Measurements from ENCODE around the gene SLC17A7.

Gene SLC17A7

GRCh38 chr19:49475995-49476880 lies 34.9 kb upstream of the SLC17A7 start:
- TF ChIP-seq GATA3 (IDR thresholded peaks at IDR 0.05; ENCODE audit: low read depth, low read length) (no peak), GATA2 (IDR thresholded peaks at IDR 0.05; ENCODE audit: low read depth, low read length) (no peak)

DNA sequence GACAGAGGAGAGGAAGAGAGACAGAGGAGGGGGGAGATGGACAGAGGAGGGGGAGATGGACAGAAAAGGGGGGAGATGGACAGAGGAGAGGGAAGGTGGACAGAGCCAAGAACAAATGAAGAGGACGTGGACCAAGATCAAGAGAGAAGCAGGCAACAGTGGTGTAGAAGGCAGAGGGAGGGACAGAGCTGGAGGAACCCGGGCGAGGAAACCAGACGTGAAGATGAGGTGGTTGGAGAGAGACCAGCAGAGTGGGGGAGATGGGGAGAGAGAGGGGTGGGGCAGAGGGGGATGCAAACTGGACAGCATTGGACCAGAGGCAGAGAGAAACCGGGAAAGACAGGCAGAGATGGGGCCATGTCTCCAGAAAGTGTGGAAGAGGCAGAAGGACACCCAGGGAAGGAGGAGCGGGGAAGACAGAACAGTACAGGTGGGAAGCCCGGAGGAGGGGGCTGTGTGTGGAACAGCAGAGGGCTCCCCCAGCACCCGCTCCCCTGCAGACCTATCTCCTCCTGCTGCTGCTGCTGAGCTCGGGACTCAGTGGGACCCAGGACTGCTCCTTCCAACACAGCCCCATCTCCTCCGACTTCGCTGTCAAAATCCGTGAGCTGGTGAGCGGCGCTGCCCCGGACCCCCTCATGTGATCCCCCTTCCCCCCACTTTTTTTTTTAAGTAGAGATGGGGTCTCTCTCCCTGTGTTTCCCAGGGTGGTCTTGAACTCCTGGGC lies 34.0 kb upstream of the SLC17A7 start:
- TF ChIP-seq GATA3 (IDR thresholded peaks at IDR 0.05; ENCODE audit: low read depth, low read length) (no peak), GATA2 (IDR thresholded peaks at IDR 0.05; ENCODE audit: low read depth, low read length) (no peak)

GRCh38 chr19:49474542-49474924 lies 33.2 kb upstream of the SLC17A7 start:
- no peak for TF ChIP-seq GATA3 (IDR thresholded peaks at IDR 0.05; ENCODE audit: low read depth, low read length)
- no peak for TF ChIP-seq GATA2 (IDR thresholded peaks at IDR 0.05; ENCODE audit: low read depth, low read length)

DNA sequence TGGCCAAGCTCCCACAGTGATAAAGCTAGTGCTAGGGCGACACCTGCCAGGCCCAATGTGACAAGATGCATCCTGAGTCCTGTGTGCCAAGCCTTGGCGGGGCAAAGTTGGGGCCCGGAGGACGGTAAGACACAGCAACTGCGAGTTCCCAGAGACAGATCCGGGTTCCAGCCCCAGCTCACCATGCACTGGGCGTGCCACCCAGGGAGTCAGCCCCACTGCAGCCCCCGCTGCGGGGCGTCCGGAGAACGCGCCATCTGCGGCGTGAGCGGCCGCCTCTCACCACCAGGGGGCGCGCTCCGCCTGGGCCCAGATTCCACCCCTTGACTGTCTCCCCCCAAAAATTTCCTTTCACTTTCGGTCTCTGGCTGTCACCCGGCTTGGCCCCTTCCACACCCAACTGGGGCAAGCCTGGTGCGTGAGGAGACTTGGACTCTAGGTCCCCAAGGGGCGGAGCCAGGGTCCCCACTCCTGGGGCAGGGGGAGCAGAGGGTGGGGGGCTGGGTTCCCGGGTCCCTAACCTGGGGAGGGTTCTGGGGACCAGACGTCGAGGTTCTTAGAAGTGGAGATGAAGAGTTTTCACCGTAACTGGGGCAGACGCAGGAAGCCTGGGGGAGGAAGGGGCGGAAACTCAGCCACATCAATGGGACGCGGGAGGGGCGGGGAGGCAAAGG lies 32.7 kb upstream of the SLC17A7 start, which contains the start of gene FLT3LG:
TSS of gene FLT3LG (plus strand) at position 348 of the 674 bp plus-strand sequence. CDS start 425 bp downstream, outside the sequence.
- TF ChIP-seq GATA3 (IDR thresholded peaks at IDR 0.05; ENCODE audit: low read depth, low read length), result no peak
- TF ChIP-seq GATA2 (IDR thresholded peaks at IDR 0.05; ENCODE audit: low read depth, low read length), result no peak

GRCh38 chr19:49472936-49473335 lies 31.6 kb upstream of the SLC17A7 start:
- TF ChIP-seq GATA3 (IDR thresholded peaks at IDR 0.05; ENCODE audit: low read depth, low read length) (no peak), GATA2 (IDR thresholded peaks at IDR 0.05; ENCODE audit: low read depth, low read length) (no peak)

DNA sequence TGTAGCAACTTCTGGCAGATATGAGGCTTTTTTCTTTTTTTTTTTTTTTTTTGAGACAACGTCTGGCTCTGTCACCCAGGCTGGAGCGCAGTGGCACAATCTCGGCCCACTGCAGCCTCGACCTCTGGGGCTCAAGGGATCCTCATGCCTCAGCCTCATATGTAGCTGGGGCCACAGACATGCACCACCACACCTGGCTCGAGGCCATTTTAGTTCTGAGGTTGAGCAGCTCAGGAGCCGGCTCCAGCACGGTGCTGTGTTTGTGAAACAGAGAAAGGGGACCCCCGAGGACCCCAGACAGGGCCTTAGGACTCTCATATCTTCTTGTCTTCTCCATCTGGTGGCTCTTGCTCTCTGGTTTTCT lies 29.3 kb upstream of the SLC17A7 start:
- TF ChIP-seq GATA2 (IDR thresholded peaks at IDR 0.05; ENCODE audit: low read depth, low read length) (no peak), GATA3 (IDR thresholded peaks at IDR 0.05; ENCODE audit: low read depth, low read length) (no peak)

DNA sequence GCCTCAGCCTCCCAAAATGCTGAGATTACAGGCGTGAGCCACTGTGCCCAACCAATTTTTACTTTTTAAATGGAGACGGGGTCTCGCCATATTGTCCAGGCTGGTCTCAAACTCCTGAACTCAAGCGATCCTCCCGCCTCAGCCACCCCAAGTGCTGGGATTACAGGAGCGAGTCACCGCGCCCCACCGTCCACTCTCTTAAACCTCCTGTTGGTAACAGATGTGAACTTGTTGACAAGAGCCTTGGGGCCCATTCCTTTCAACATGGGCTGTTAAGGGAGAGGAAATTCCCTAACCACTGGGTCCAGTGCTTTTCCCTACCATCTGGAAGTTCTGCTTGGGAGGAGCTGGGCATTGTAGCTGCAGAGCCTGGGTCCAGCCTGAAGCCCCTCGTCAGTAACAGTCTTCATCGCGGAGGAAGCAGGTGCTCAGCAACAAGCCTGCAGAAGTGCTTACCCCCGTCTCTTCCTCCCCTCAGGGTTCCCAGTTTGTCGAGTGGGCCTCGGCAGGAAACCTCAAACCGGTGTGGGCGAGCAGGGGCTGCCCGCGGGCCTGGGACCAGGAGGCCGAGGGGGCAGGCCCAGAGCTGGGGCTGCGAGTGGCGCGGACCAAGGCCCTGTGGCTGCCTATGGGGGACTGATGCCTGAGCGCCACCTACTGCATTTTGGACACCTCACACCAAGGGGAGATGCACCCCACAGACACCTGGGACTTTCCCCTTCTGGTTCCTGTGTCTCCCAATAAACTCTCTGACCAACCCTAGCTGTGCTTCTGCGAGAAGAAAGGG lies 28.7 kb upstream of the SLC17A7 start:
- TF ChIP-seq GATA2 (IDR thresholded peaks at IDR 0.05; ENCODE audit: low read depth, low read length) (no peak), GATA3 (IDR thresholded peaks at IDR 0.05; ENCODE audit: low read depth, low read length) (no peak)

GRCh38 chr19:49468746-49469447 lies 27.6 kb upstream of the SLC17A7 start:
- TF ChIP-seq GATA2 (IDR thresholded peaks at IDR 0.05; ENCODE audit: low read depth, low read length) (no peak), GATA3 (IDR thresholded peaks at IDR 0.05; ENCODE audit: low read depth, low read length) (no peak)

DNA sequence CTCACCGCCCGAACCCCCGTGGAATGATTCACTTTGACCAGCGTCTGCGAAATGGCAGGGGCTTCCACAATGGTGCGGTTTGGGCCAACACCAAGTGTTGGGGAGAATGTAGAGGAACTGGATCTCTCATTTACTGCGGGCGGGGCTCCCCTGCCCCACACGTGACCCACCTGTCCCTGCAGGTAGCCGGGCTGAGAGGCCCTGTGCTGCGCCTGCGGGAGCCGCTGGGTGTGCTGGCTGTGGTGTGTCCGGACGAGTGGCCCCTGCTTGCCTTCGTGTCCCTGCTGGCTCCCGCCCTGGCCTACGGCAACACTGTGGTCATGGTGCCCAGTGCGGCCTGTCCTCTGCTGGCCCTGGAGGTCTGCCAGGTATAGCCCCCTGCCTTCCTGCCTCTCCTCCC lies 26.9 kb upstream of the SLC17A7 start:
- no peak for TF ChIP-seq GATA2 (IDR thresholded peaks at IDR 0.05; ENCODE audit: low read depth, low read length)
- TF ChIP-seq GATA3 (IDR thresholded peaks at IDR 0.05; ENCODE audit: low read depth, low read length), result no peak

DNA sequence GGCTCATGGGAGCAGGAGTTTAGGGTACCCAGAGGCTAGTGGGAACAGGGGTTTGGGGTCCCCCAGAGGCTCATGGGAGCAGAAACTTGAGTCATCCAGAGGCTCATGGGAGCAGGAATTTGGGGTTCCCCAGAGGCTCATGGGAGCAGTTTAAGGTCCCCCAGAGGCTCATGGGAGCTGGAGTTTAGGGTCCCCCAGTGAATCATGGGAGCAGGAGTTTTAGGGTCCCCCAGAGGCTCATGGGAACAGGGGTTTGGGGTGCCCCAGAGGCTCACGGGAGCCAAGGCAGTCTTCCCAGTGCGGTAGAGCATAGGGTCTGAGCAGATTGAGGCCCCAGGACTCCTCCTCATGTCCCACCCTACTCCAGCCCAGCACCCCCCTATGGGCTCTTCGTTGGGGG lies 24.0 kb upstream of the SLC17A7 start:
- TF ChIP-seq GATA2 (IDR thresholded peaks at IDR 0.05; ENCODE audit: low read depth, low read length), result no peak

DNA sequence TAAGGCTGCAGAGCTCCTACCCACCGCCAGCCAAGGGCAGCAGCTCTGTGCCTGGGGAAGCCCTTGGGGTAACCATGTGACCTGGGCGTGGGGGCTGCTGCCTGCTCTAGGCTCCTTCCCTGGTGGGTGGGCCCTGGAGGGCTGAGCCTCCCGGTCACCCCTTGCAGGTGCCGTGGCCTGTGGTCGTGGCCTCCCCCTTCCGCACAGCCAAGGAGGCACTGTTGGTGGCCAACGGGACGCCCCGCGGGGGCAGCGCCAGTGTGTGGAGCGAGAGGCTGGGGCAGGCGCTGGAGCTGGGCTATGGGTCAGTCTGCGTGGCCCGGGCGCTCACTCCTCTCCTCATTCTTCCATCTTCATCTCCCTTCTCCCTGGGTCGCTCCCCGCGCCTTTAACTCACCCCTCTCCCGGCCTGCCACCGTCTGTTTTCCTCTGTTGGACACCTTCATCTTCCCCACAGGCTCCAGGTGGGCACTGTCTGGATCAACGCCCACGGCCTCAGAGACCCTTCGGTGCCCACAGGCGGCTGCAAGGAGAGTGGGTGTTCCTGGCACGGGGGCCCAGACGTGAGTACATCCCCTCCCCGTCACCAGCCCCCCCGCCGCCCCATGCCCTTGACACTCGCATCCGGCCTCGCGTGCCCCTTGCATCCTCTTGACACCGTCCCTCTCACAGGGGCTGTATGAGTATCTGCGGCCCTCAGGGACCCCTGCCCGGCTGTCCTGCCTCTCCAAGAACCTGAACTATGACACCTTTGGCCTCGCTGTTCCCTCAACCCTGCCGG lies 22.8 kb upstream of the SLC17A7 start:
- TF ChIP-seq GATA3 (IDR thresholded peaks at IDR 0.05; ENCODE audit: low read depth, low read length) (no peak), GATA2 (IDR thresholded peaks at IDR 0.05; ENCODE audit: low read depth, low read length) (no peak)

DNA sequence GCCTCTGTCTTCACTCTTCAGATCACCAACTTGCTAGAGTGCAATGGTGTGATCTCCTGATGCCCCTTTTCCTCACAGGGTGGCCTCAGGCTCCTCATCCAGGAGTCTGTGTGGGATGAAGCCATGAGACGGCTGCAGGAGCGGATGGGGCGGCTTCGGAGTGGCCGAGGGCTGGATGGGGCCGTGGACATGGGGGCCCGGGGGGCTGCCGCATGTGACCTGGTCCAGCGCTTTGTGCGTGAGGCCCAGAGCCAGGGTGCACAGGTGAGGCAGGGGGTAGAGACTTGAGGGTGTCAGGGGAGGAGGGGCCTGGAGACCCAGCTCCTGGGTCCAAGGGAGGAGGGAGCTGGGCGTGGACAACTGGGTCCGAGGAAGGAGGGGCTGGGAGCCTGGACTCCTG lies 21.2 kb upstream of the SLC17A7 start:
- TF ChIP-seq GATA2 (IDR thresholded peaks at IDR 0.05; ENCODE audit: low read depth, low read length), result no peak
- no peak for TF ChIP-seq GATA3 (IDR thresholded peaks at IDR 0.05; ENCODE audit: low read depth, low read length)
